Tibial nerve (tissue), 4 donors: Measurements from ENCODE around the gene DQX1. TPM values are rescaled to one million over a fixed set of nuclear protein-coding genes. Genes with fewer than 3 reads are reported as not detected.
"Not testable (repeated sequence)": the region's sequence is repeated elsewhere in the genome, so short reads cannot be mapped to it uniquely, and the experiment has no call there.

Experiments
- DNase-seq, 2 donors: peaks; one replicate each; pipeline ENCODE4 v3.0.0-alpha.2; 2019; ENCODE audit warnings: low spot score in 2 of 2
- H3K27ac ChIP-seq, 4 donors: fragments of 200-600 bp; sonication (generic) in 3 of 4; one replicate each; pipeline ENCODE4 v1.5.1; 2017 to 2019; ENCODE audit warnings: mild to moderate bottlenecking in 1 of 4
- H3K27me3 ChIP-seq, 2 donors: fragments of 200-600 bp; sonication (generic) in 1 of 2; one replicate each; pipeline versions ENCODE4 v1.5.1 to v1.6.0; 2017 to 2019
- H3K36me3 ChIP-seq, 3 donors: fragments of 200-600 bp; sonication (generic); one replicate each; pipeline ENCODE4 v1.5.1; 2018 to 2019
- H3K4me1 ChIP-seq, 4 donors: fragments of 200-600 bp; sonication (generic) in 3 of 4; one replicate each; pipeline ENCODE4 v1.5.1; 2017 to 2019
- H3K4me3 ChIP-seq, 4 donors: fragments of 200-600 bp; sonication (generic) in 3 of 4; one replicate each; pipeline ENCODE4 v1.5.1; 2017 to 2019; ENCODE audit warnings: mild to moderate bottlenecking in 1 of 4, moderate library complexity in 1 of 4
- H3K9me3 ChIP-seq, 4 donors: fragments of 200-600 bp; sonication (generic) in 3 of 4; one replicate each; pipeline ENCODE4 v1.5.1; 2017 to 2019
- EP300 ChIP-seq, 2 donors: sonication (generic); formaldehyde crosslinking; IDR thresholded peaks; one replicate each; pipeline ENCODE4 v1.6.1; 2017; ENCODE audit warnings: antibody characterized with exemption in 2 of 2, mild to moderate bottlenecking in 1 of 2
- POLR2A ChIP-seq, 2 donors: fragments of 450-650 bp; IDR thresholded peaks; one replicate each; pipeline ENCODE4 v1.6.1; 2017; ENCODE audit warnings: antibody characterized with exemption in 2 of 2, mild to moderate bottlenecking in 2 of 2, moderate library complexity in 2 of 2
- WGBS, 2 donors: methylation state at CpG; one replicate each; pipeline ENCODE4 v1.1.5; 2018; 5-methylcytosine and 5-hydroxymethylcytosine counted together
- total RNA-seq, 4 donors: library from RNA; depleted of rRNA; stranded (reverse); fragments of >200 nt; gene quantifications; one replicate each; pipeline ENCODE4 v1.1.0, GENCODE V29; 2016
- TF ChIP-seq, protein P1 (sequence below), 5 experiments: fragments of 200-600 bp in 3 of 5; fragments of 450-650 bp in 2 of 5; sonication (generic) in 3 of 5; IDR thresholded peaks; one replicate each; pipeline ENCODE4 v1.5.1; 2016 to 2019; ENCODE audit warnings: antibody characterized with exemption in 5 of 5, mild to moderate bottlenecking in 3 of 5, moderate library complexity in 2 of 5

The DQX1 gene
- total RNA-seq, 4 donors from 2014 or later: 6.9 TPM; not detected in 3

DNA sequence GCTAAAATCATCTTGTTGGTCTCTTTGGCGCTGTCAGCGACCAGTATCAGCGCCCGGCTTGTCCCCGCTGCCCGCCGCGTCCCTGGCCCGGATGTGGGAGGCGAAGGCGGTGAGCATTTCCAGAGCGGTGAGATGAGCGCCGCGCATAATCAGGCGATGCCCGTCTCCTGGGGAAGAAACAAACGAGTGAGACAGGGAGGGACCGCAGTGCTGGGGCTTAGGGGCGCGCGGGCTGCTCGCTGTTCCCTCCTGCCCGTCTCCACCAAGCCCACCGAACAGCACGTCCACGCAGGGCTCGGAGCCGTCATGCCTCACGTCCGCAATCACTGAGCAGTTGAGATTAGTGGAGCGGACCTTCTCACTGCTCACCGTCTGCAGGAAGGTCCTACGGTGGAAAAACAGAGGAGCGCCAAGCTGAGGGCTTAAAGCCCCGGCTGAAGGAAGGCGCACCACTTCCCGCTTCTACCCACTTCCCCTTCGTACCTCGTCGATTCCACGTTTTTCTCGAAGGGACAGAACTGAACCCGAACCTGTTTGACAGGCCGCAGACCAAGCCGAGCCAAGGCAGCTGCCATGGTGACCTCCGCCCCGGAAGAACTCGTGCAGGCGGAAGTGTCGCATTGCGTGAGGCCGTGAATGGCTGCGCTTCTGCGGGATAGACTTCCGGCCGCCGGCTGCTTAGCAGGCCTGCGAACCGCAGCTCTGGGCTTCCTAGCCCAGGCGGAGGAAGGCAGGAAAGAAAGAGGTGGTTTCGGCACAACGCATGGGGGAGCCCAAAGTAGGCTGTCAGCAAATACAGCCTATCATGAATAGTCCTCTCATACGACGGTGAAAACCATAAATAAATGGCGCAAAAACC is 53.7 kb downstream of the DQX1 start, which contains the start of gene MRPL53:
Gene MRPL53 (minus strand): TSS at position 595 of the 859 bp plus-strand sequence. CDS start 20 bp downstream, at position 575.
- TF ChIP-seq POLR2A (IDR thresholded peaks at IDR 0.05): peak; percentile 57 to 79
- TF ChIP-seq, protein P1, sequence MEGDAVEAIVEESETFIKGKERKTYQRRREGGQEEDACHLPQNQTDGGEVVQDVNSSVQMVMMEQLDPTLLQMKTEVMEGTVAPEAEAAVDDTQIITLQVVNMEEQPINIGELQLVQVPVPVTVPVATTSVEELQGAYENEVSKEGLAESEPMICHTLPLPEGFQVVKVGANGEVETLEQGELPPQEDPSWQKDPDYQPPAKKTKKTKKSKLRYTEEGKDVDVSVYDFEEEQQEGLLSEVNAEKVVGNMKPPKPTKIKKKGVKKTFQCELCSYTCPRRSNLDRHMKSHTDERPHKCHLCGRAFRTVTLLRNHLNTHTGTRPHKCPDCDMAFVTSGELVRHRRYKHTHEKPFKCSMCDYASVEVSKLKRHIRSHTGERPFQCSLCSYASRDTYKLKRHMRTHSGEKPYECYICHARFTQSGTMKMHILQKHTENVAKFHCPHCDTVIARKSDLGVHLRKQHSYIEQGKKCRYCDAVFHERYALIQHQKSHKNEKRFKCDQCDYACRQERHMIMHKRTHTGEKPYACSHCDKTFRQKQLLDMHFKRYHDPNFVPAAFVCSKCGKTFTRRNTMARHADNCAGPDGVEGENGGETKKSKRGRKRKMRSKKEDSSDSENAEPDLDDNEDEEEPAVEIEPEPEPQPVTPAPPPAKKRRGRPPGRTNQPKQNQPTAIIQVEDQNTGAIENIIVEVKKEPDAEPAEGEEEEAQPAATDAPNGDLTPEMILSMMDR (IDR thresholded peaks at IDR 0.05): no peak
- peak; percentile 38 to 98 for TF ChIP-seq EP300 (IDR thresholded peaks at IDR 0.05)
- 0% methylated on average over 58 to 65 of the region's 66 CpGs for WGBS, 2 donors
- H3K36me3 ChIP-seq: peaks cover 0 to 33% (median 0%) of the 10 kb centered on the region in 3 donors
- DNase-seq: peak; percentile 93 to 97
- H3K27ac ChIP-seq: peak within 1 kb of the TSS; percentile 68 to 89 (median 82)
- no peaks in the 10 kb centered on the region for H3K27me3 ChIP-seq
- no peaks in the 10 kb centered on the region for H3K9me3 ChIP-seq
- H3K4me1 ChIP-seq: peaks cover 0 to 27% (median 15%) of the 10 kb centered on the region in 4 donors
- H3K4me3 ChIP-seq: peak within 1 kb of the TSS; percentile 51 to 67 (median 60)

DNA sequence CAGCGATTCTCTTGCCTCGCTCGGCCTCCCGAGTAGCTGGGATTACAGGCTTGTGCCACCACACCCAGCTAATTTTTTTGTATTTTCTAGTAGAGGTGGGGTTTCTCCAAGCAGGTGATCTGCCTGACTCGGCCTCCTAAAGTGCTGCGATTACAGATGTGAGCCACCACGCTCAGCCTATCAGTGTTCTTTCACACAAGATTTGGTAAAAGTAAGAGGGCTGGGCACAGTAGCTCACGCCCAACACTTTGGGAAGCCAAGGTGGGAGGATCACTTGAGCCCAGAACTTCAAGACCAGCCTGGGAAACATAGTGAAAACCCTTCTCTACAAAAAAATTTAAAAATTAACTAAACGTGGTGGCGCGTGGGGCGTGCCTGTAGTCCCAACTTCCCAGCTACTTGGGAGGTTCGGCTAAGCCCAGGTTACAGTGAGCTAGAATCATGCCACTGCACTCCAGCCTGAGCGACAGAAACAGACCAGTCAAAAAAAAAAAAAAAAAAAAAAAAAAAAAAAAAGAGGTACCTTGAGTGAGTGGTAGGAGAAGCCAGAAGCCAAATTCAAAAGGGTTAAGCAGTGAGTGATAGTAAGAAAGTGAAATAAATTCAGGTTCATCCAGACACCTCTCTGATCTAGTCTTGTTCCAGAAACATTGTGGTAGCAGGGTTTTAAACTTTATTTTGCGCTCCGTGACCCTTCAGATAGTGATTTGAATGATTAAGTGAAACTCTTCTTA is 54.5 kb downstream of the DQX1 start:
- WGBS, 2 donors: 60 to 61% methylated on average over 16 of the region's 16 CpGs
- TF ChIP-seq POLR2A (IDR thresholded peaks at IDR 0.05): no peak
- TF ChIP-seq, protein P1 (IDR thresholded peaks at IDR 0.05): no peak
- no peak for TF ChIP-seq EP300 (IDR thresholded peaks at IDR 0.05)

DNA sequence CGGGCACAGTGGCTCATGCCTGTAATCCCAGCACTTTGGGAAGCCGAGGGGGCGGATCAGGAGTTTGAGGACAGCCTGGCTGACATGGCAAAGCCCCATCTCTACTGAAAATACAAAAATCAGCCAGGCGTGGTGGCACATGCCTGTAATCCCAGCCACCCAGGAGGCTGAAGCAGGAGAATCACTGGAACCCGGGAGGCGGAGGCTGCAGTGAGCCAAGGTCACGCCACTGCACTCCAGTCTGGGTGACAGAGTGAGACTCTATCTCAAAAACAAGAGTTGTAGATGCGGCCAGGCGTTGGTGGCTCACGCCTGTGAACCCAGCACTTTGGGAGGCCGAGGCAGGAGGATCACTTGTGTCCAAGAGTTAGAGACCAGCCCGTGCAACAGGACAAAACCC is 55.3 kb downstream of the DQX1 start:
- peaks cover 0 to 32% (median 18%) of the 10 kb centered on the region in 4 donors for H3K4me1 ChIP-seq
- not testable (repeated sequence) for H3K4me3 ChIP-seq, H3K27me3 ChIP-seq, H3K27ac ChIP-seq, H3K9me3 ChIP-seq, DNase-seq
- H3K36me3 ChIP-seq: peaks cover 0 to 20% (median 0%) of the 10 kb centered on the region in 3 donors
- WGBS, 2 donors: 90% methylated on average over 12 of the region's 12 CpGs

More for the DNA sequence above, 54.5 kb downstream of the DQX1 start:
- peaks cover 0 to 24% (median 15%) of the 10 kb centered on the region in 4 donors for H3K4me1 ChIP-seq
- H3K27ac ChIP-seq: peak overlapping the region; percentile 68 to 89 (median 82)
- peaks cover 0 to 26% (median 0%) of the 10 kb centered on the region in 3 donors for H3K36me3 ChIP-seq
- peak overlapping the region; percentile 51 to 67 (median 60) for H3K4me3 ChIP-seq
- no peak for DNase-seq
- no peaks in the 10 kb centered on the region for H3K9me3 ChIP-seq
- no peaks in the 10 kb centered on the region for H3K27me3 ChIP-seq

Other genes with a start within 250 kb of the DQX1 start
- 10 to 100 TPM in 1 of 4 donors, 1 to 10 TPM in 3; 4.2 to 22.9 (median 9.5) TPM for gene SLC4A5, start 182.8 kb downstream of the DQX1 start, total RNA-seq
- gene DCTN1, start 145.9 kb downstream of the DQX1 start, total RNA-seq: 100 to 1,000 TPM; 122 to 157 (median 140) TPM
- gene C2orf81, start 104.6 kb downstream of the DQX1 start, total RNA-seq: 10 to 100 TPM in 1 of 4 donors, 1 to 10 TPM in 3; 4.5 to 14.4 (median 5.3) TPM
- 10 to 100 TPM in 3 of 4 donors, 1 to 10 TPM in 1; 9.6 to 25.2 (median 18.5) TPM for gene WDR54, start 104.5 kb downstream of the DQX1 start, total RNA-seq
- 10 to 100 TPM; 83.4 to 93.1 (median 87.1) TPM for gene RTKN, start 84.3 kb downstream of the DQX1 start, total RNA-seq
- gene INO80B, start 71.1 kb downstream of the DQX1 start, total RNA-seq: 10 to 100 TPM; 15.1 to 40.6 (median 27.5) TPM
- gene WBP1, start 67.8 kb downstream of the DQX1 start, total RNA-seq: 10 to 100 TPM; 35.7 to 84.6 (median 69.0) TPM
- gene MOGS, start 60.8 kb downstream of the DQX1 start, total RNA-seq: 10 to 100 TPM; 30.2 to 52.5 (median 39.7) TPM
- gene MRPL53, start 53.6 kb downstream of the DQX1 start, total RNA-seq: 10 to 100 TPM; 15.9 to 86.1 (median 34.4) TPM
- gene CCDC142, start 43.2 kb downstream of the DQX1 start, total RNA-seq: 10 to 100 TPM; 34.7 to 53.1 (median 39.4) TPM
- gene TTC31, start 43.1 kb downstream of the DQX1 start, total RNA-seq: 10 to 100 TPM; 14.6 to 43.3 (median 36.4) TPM
- gene LBX2, start 26.6 kb downstream of the DQX1 start, total RNA-seq: 1 to 10 TPM in 2 of 4 donors, under 1 TPM in 2; 0.20 to 4.4 (median 1.6) TPM
- gene PCGF1, start 18.5 kb downstream of the DQX1 start, total RNA-seq: 10 to 100 TPM in 3 of 4 donors, 1 to 10 TPM in 1; 9.6 to 32.0 (median 19.1) TPM
- gene TLX2, start 11.8 kb downstream of the DQX1 start, total RNA-seq: not detected
- 100 to 1,000 TPM; 111 to 207 (median 135) TPM for gene AUP1, start 3.5 kb upstream of the DQX1 start, total RNA-seq
- 10 to 100 TPM; 37.8 to 45.3 (median 42.5) TPM for gene HTRA2, start 3.7 kb upstream of the DQX1 start, total RNA-seq
- gene LOXL3, start 27.7 kb upstream of the DQX1 start, total RNA-seq: 10 to 100 TPM in 3 of 4 donors, 1 to 10 TPM in 1; 5.0 to 16.2 (median 13.5) TPM
- gene DOK1, start 28.5 kb upstream of the DQX1 start, total RNA-seq: 10 to 100 TPM; 22.2 to 34.2 (median 24.2) TPM
- gene M1AP, start 122.1 kb upstream of the DQX1 start, total RNA-seq: under 1 TPM in 1 of 4 donors, not detected in 3; 0.21 TPM
- 10 to 100 TPM in 3 of 4 donors, 1 to 10 TPM in 1; 6.7 to 22.3 (median 11.2) TPM for gene SEMA4F, start 128.0 kb upstream of the DQX1 start, total RNA-seq